GM23248 (cell line): ENCODE results near the gene OR6X1.

Experiments
- EZH2 ChIP-seq: fragments of 200-600 bp; sonication (generic); IDR thresholded peaks from 2 replicates; pipeline ENCODE4 v1.6.1; 2018; ENCODE audit warnings: antibody characterized with exemption, mild to moderate bottlenecking; ENCODE audit not compliant: insufficient read depth, poor library complexity, severe bottlenecking
- EZH2phosphoT487 ChIP-seq: fragments of 200-600 bp; sonication (generic); IDR thresholded peaks from 2 replicates; pipeline ENCODE4 v1.6.1; 2018; ENCODE audit warnings: antibody characterized with exemption, moderate library complexity, mild to moderate bottlenecking, low read depth; ENCODE audit not compliant: insufficient read depth

- no peak for TF ChIP-seq EZH2
- no peak for TF ChIP-seq EZH2phosphoT487
Observed at GRCh38 chr11:123773959-123774358, 19.6 kb upstream of the OR6X1 start.
